Central memory CD4-positive, alpha-beta T cell (primary cell): ENCODE results near the gene ZNF200.
"Not testable (repeated sequence)": the region's sequence is repeated elsewhere in the genome, so short reads cannot be mapped to it uniquely, and the experiment has no call there.

Source experiments
- DNase-seq: peaks from one replicate; pipeline ENCODE4 v3.0.0; 2022

ZNF200 gene

GRCh38 chr16:3252967-3253366 lies 18.0 kb upstream of the ZNF200 start:
- no peak for DNase-seq

- DNase-seq = no peak
Observed at GRCh38 chr16:3249451-3249850, 14.5 kb upstream of the ZNF200 start.

GRCh38 chr16:3249020-3249419 lies 14.1 kb upstream of the ZNF200 start:
- no peak for DNase-seq

- DNase-seq = no peak
Observed at GRCh38 chr16:3248596-3248995, 13.6 kb upstream of the ZNF200 start.

GRCh38 chr16:3246876-3247275 lies 11.9 kb upstream of the ZNF200 start:
- DNase-seq = no peak

- DNase-seq = no peak
Observed at GRCh38 chr16:3246002-3246401, 11.0 kb upstream of the ZNF200 start.

- DNase-seq = no peak
Observed at GRCh38 chr16:3243882-3244281, 8.9 kb upstream of the ZNF200 start.

- no peak for DNase-seq
Observed at GRCh38 chr16:3242709-3243108, 7.8 kb upstream of the ZNF200 start.

GRCh38 chr16:3241761-3242160 lies 6.8 kb upstream of the ZNF200 start:
- no peak for DNase-seq

GRCh38 chr16:3235856-3236669 lies 1.1 kb upstream of the ZNF200 start:
- peak; percentile 57 for DNase-seq

GRCh38 chr16:3234543-3234856 lies 458 bp downstream of the ZNF200 start:
- no peak for DNase-seq

GRCh38 chr16:3223913-3224515 lies 10.9 kb downstream of the ZNF200 start:
- DNase-seq = no peak

GRCh38 chr16:3220839-3221238 lies 14.1 kb downstream of the ZNF200 start:
- DNase-seq = no peak

- DNase-seq = peak; percentile 12
Observed at GRCh38 chr16:3216263-3216640, 18.7 kb downstream of the ZNF200 start.

- DNase-seq = no peak
Observed at GRCh38 chr16:3215601-3216262, 19.2 kb downstream of the ZNF200 start.

- peak; percentile 75 for DNase-seq
Observed at GRCh38 chr16:3214904-3215600, 19.9 kb downstream of the ZNF200 start.

- no peak for DNase-seq
Observed at GRCh38 chr16:3212567-3212966, 22.4 kb downstream of the ZNF200 start.

GRCh38 chr16:3212006-3212405 lies 23.0 kb downstream of the ZNF200 start:
- DNase-seq = no peak

- DNase-seq = no peak
Observed at GRCh38 chr16:3207086-3207953, 27.6 kb downstream of the ZNF200 start.

- DNase-seq = not testable (repeated sequence)
Observed at GRCh38 chr16:3205939-3206338, 29.0 kb downstream of the ZNF200 start.

- no peak for DNase-seq
Observed at GRCh38 chr16:3202903-3203539, 31.9 kb downstream of the ZNF200 start.
